GM06990 (cell line): ENCODE measurements around the gene FDCSP.

Experiments used
- DNase-seq: peaks from one replicate; pipeline ENCODE4 v3.0.0-alpha.2; 2011; ENCODE audit not compliant: insufficient read length; ENCODE audit errors: extremely low read depth
- H3K27me3 ChIP-seq: replicated peaks from 2 replicates; pipeline ENCODE4 v1.6.0; 2011; ENCODE audit warnings: low read length; ENCODE audit not compliant: control insufficient read depth, insufficient read depth
- H3K36me3 ChIP-seq: 2 replicates; pipeline ENCODE4 v1.5.1; 2011; ENCODE audit warnings: low read length; ENCODE audit not compliant: control insufficient read depth, insufficient read depth
- H3K4me3 ChIP-seq: replicated peaks from 2 replicates; pipeline ENCODE4 v1.5.1; 2011; ENCODE audit warnings: low read depth, mild to moderate bottlenecking, control low read depth, low read length
- CTCF ChIP-seq: IDR thresholded peaks from 2 replicates; pipeline ENCODE4 v1.5.1; 2011; ENCODE audit warnings: low read length, control low read depth, mild to moderate bottlenecking, inconsistent platforms; ENCODE audit not compliant: insufficient read depth, poor library complexity, severe bottlenecking

The FDCSP gene

GRCh38 chr4:70251250-70251944 lies 25.5 kb downstream of the FDCSP start:
- no peak for TF ChIP-seq CTCF
- H3K27me3 ChIP-seq, result no peaks in the 10 kb centered on the region
- no peak for DNase-seq
- no peak overlapping the region for H3K4me3 ChIP-seq
- no peaks in the 10 kb centered on the region for H3K36me3 ChIP-seq

- Histone ChIP-seq H3K36me3 (no peaks in the 10 kb centered on the region), H3K4me3 (no peak overlapping the region), H3K27me3 (no peaks in the 10 kb centered on the region)
- TF ChIP-seq CTCF, result no peak
- no peak for DNase-seq
Measured at GRCh38 chr4:70251945-70252277, 26.0 kb downstream of the FDCSP start.

- Histone ChIP-seq H3K27me3 (no peaks in the 10 kb centered on the region), H3K4me3 (no peak overlapping the region), H3K36me3 (no peaks in the 10 kb centered on the region)
- DNase-seq, result no peak
- TF ChIP-seq CTCF, result peak; percentile 25
Measured at GRCh38 chr4:70269674-70270073, 43.8 kb downstream of the FDCSP start.

- no peak for TF ChIP-seq CTCF
- Histone ChIP-seq H3K27me3 (no peaks in the 10 kb centered on the region), H3K4me3 (no peak overlapping the region), H3K36me3 (no peaks in the 10 kb centered on the region)
- DNase-seq, result no peak
Measured at GRCh38 chr4:70277121-70277520, 51.2 kb downstream of the FDCSP start.

GRCh38 chr4:70280567-70280966 lies 54.6 kb downstream of the FDCSP start:
- TF ChIP-seq CTCF, result no peak
- Histone ChIP-seq H3K27me3 (no peaks in the 10 kb centered on the region), H3K4me3 (no peak overlapping the region), H3K36me3 (no peaks in the 10 kb centered on the region)
- no peak for DNase-seq
